ENCODE data around the gene ZNF423.

Gene ZNF423

DNA sequence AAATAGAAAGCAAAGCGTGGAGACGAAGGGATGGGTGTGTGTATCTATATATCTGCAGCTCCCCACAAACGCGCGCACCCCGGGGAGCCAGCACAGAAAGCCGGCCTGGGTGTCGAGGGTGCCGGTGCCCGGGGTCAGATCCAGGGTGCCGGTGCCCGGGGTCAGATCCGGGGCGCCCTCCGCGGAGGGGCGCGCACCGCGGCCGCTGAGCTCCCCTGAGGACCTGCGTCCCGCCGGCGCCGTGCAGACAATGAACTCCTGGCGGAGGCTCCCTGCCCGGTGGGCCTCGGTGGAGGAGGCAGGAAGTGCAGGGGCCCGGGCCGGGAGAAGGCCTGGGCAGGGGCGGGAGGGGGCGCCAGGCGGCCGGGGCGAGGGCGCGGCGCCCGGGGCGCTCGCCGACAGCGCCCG is 1.1 kb downstream of the ZNF423 start:
- ChIA-PET CTCF (no interaction called here), POLR2A (interaction anchor here (0.9 kb wide), 1 partner anchor 300 kb away, joined by 3 read pairs; no protein-coding TSS in a partner anchor)
- TF ChIP-seq SUZ12 (IDR thresholded peaks at IDR 0.05) (no peak), LEF1 (IDR thresholded peaks at IDR 0.05; ENCODE audit: borderline replicate concordance) (no peak), BHLHE40 (IDR thresholded peaks at IDR 0.05; ENCODE audit: borderline replicate concordance) (no peak), ZNF384 (IDR thresholded peaks at IDR 0.05) (no peak), FOXA1 (IDR thresholded peaks at IDR 0.05) (no peak), FOXK2 (IDR thresholded peaks at IDR 0.05) (no peak), L3MBTL2 (conservative IDR thresholded peaks at IDR 0.05) (no peak), ELF4 (IDR thresholded peaks at IDR 0.05) (no peak), CTBP1 (IDR thresholded peaks at IDR 0.05; ENCODE audit: borderline replicate concordance) (no peak)
- TF ChIP-seq, protein P1, sequence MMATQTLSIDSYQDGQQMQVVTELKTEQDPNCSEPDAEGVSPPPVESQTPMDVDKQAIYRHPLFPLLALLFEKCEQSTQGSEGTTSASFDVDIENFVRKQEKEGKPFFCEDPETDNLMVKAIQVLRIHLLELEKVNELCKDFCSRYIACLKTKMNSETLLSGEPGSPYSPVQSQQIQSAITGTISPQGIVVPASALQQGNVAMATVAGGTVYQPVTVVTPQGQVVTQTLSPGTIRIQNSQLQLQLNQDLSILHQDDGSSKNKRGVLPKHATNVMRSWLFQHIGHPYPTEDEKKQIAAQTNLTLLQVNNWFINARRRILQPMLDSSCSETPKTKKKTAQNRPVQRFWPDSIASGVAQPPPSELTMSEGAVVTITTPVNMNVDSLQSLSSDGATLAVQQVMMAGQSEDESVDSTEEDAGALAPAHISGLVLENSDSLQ (IDR thresholded peaks at IDR 0.05): no peak
- peak; percentile 59 for DNase-seq (ENCODE audit: extremely low spot score)

GRCh38 chr16:49854188-49854795 is 1.6 kb downstream of the ZNF423 start:
- no peak for TF ChIP-seq NFRKB (IDR thresholded peaks at IDR 0.05)
- POLR2A ChIA-PET: interaction anchor here (0.9 kb wide), 1 partner anchor 300 kb away, joined by 3 read pairs; no protein-coding TSS in a partner anchor
- CTCF ChIA-PET: no interaction called here
- no peak for DNase-seq (ENCODE audit: extremely low spot score)

GRCh38 chr16:49852279-49852678 is 3.6 kb downstream of the ZNF423 start:
- TF ChIP-seq, protein P1 (IDR thresholded peaks at IDR 0.05): peak; percentile 49; the same call in 1 of the 2 replicates
- no peak for TF ChIP-seq ELF4 (IDR thresholded peaks at IDR 0.05)
- ChIA-PET CTCF (no interaction called here), POLR2A (no interaction called here)
- DNase-seq (ENCODE audit: extremely low spot score): no peak

DNA sequence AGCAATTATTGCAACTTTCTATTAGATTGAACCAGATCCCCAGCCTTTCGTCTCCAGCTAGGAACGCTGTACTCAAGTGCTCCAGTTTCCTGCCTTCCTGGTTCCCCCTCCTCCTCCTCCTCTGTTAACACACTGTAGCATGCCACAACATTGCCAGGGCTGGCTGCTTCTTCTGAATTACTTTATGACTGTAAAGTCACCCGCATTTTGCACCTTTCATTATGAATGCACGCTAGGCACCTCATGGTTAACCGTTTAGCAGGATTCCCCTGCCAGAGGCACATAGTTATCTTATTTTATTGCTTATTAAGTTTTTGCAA is 4.5 kb downstream of the ZNF423 start:
- no peak for TF ChIP-seq BHLHE40 (IDR thresholded peaks at IDR 0.05; ENCODE audit: borderline replicate concordance)
- POLR2A ChIA-PET: no interaction called here
- CTCF ChIA-PET: no interaction called here
- DNase-seq (ENCODE audit: extremely low spot score): no peak

GRCh38 chr16:49850558-49851467 is 5.1 kb downstream of the ZNF423 start:
- ChIA-PET CTCF (no interaction called here), POLR2A (no interaction called here)
- TF ChIP-seq ARNT (IDR thresholded peaks at IDR 0.05) (no peak), FOXA1 (IDR thresholded peaks at IDR 0.05) (no peak), FOXK2 (IDR thresholded peaks at IDR 0.05) (no peak), ZNF384 (IDR thresholded peaks at IDR 0.05) (no peak), TARDBP (IDR thresholded peaks at IDR 0.05) (no peak), NFRKB (IDR thresholded peaks at IDR 0.05) (no peak), SP1 (IDR thresholded peaks at IDR 0.05) (no peak), ELF4 (IDR thresholded peaks at IDR 0.05) (no peak)
- no peak for DNase-seq (ENCODE audit: extremely low spot score)

GRCh38 chr16:49849754-49850108 is 6.2 kb downstream of the ZNF423 start:
- ChIA-PET POLR2A (no interaction called here), CTCF (interaction anchor here (0.6 kb wide), 1 partner anchor 357 kb away, joined by 3 read pairs; no protein-coding TSS in a partner anchor)
- DNase-seq (ENCODE audit: extremely low spot score): no peak
- TF ChIP-seq FOXM1 (IDR thresholded peaks at IDR 0.05; ENCODE audit: borderline replicate concordance) (no peak), SP1 (IDR thresholded peaks at IDR 0.05) (no peak), L3MBTL2 (conservative IDR thresholded peaks at IDR 0.05) (no peak), FOXA1 (IDR thresholded peaks at IDR 0.05) (no peak), ELF4 (IDR thresholded peaks at IDR 0.05) (no peak), ZNF384 (IDR thresholded peaks at IDR 0.05) (no peak), FOXK2 (IDR thresholded peaks at IDR 0.05) (no peak), ARNT (IDR thresholded peaks at IDR 0.05) (no peak), LEF1 (IDR thresholded peaks at IDR 0.05; ENCODE audit: borderline replicate concordance) (no peak), HDGF (IDR thresholded peaks at IDR 0.05; ENCODE audit: borderline replicate concordance) (no peak), SUZ12 (IDR thresholded peaks at IDR 0.05) (no peak), TARDBP (IDR thresholded peaks at IDR 0.05) (no peak), NFRKB (IDR thresholded peaks at IDR 0.05) (no peak), BHLHE40 (IDR thresholded peaks at IDR 0.05; ENCODE audit: borderline replicate concordance) (no peak), CTBP1 (IDR thresholded peaks at IDR 0.05; ENCODE audit: borderline replicate concordance) (no peak)
- TF ChIP-seq, protein P1 (IDR thresholded peaks at IDR 0.05): no peak
